GM12878 (cell line): ENCODE data around the gene CLDN15. TPM values are rescaled to one million over a fixed set of nuclear protein-coding genes. Genes with fewer than 3 reads are reported as not detected.

Source experiments
- ATAC-seq: fragments of 200-7000 bp; cut with Tn5 transposase; 3 replicates; pipeline ENCODE4 v1.9.1; 2020; ENCODE audit warnings: mild to moderate bottlenecking, moderate library complexity
- BruUV-seq: library from RNA; stranded (reverse); fragments of 400-500 nt; replicated peaks from 2 replicates; lab custom pipeline; 2021; lab: Mats Ljungman, UMichigan
- CTCF ChIA-PET: fragments of 300-600 bp; sonication (Branson Sonifier 250); formaldehyde crosslinking; extraction: SDS; loops from one replicate; lab custom pipeline; 2021; ENCODE audit warnings: inconsistent platforms; lab: Yijun Ruan, JAX
- POLR2A ChIA-PET: fragments of 350-600 bp; formaldehyde crosslinking; extraction: SDS; loops from one replicate; lab custom pipeline; 2021; ENCODE audit warnings: inconsistent platforms; lab: Charles Lee
- RAD21 ChIA-PET: fragments of 300-600 bp; sonication (Branson Sonifier 250); formaldehyde crosslinking; loops from one replicate; lab custom pipeline; 2023; ENCODE audit warnings: antibody characterized with exemption; ENCODE audit not compliant: unreplicated experiment; lab: Charles Lee
- SMC1A ChIA-PET: fragments of 300-600 bp; sonication (Branson Sonifier 250); formaldehyde crosslinking; loops from one replicate; lab custom pipeline; 2023; ENCODE audit not compliant: unreplicated experiment, uncharacterized antibody; lab: Charles Lee
- DNase-seq: peaks from one replicate; pipeline ENCODE4 v3.0.0-alpha.2; 2011; ENCODE audit warnings: low read depth, low spot score
- FAIRE-seq: peaks from 3 replicates; lab custom pipeline; 2011; peaks lifted over from hg19 to GRCh38; lab: Jason Lieb, UNC
- H2AFZ ChIP-seq: 2 replicates; pipeline ENCODE4 v1.6.0; 2011; ENCODE audit warnings: low read depth, low read length, control low read depth; ENCODE audit not compliant: control insufficient read depth
- H3K27ac ChIP-seq: 2 replicates; pipeline ENCODE4 v1.5.1; 2011; ENCODE audit warnings: control low read depth; ENCODE audit not compliant: control insufficient read depth, insufficient read depth
- H3K27me3 ChIP-seq, 2 experiments: replicated peaks in 1 of 2; 2 replicates each; pipeline versions ENCODE4 v1.6.0 to v1.6.1; 2011; ENCODE audit warnings: low read length in 1 of 2; ENCODE audit not compliant: control insufficient read depth in 2 of 2, insufficient read depth in 2 of 2
- H3K36me3 ChIP-seq, 2 experiments: 2 replicates each; pipeline ENCODE4 v1.5.1; 2011; ENCODE audit warnings: low read length in 1 of 2; ENCODE audit not compliant: control insufficient read depth in 2 of 2, insufficient read depth in 2 of 2
- H3K4me1 ChIP-seq: 2 replicates; pipeline ENCODE4 v1.6.1; 2011; ENCODE audit warnings: mild to moderate bottlenecking, low read length, moderate library complexity, mixed read lengths; ENCODE audit not compliant: control insufficient read depth, insufficient read depth
- H3K4me2 ChIP-seq: 2 replicates; pipeline ENCODE4 v1.6.0; 2011; ENCODE audit warnings: control low read depth; ENCODE audit not compliant: control insufficient read depth, insufficient read depth
- H3K4me3 ChIP-seq: fragments of 200-600 bp; sonication (generic); 2 replicates; pipeline ENCODE4 v1.5.1; 2016
- H3K79me2 ChIP-seq: 2 replicates; pipeline ENCODE4 v1.6.0; 2011; ENCODE audit warnings: low read length; ENCODE audit not compliant: control insufficient read depth, insufficient read depth
- H3K9ac ChIP-seq: 2 replicates; pipeline ENCODE4 v1.8.0; 2011; ENCODE audit warnings: low read length, control low read depth, mixed read lengths; ENCODE audit not compliant: control insufficient read depth, insufficient read depth
- H3K9me3 ChIP-seq: replicated peaks from 3 replicates; pipeline ENCODE4 v1.5.1; 2011; ENCODE audit warnings: mild to moderate bottlenecking, low read length; ENCODE audit not compliant: control insufficient read depth, insufficient read depth
- H4K20me1 ChIP-seq: 2 replicates; pipeline ENCODE4 v1.6.0; 2011; ENCODE audit not compliant: control insufficient read depth, insufficient read depth
- BRCA1 ChIP-seq: IDR thresholded peaks from 2 replicates; pipeline ENCODE4 v1.6.1; 2011; ENCODE audit warnings: low read depth, low read length, improper control_type of control experiment
- NR2C1 ChIP-seq: fragments of 450-650 bp; IDR thresholded peaks from 2 replicates; pipeline ENCODE4 v1.6.1; 2017; ENCODE audit warnings: antibody characterized with exemption, mild to moderate bottlenecking, moderate library complexity
- PRDM15 ChIP-seq: fragments of 450-650 bp; formaldehyde crosslinking; IDR thresholded peaks from 2 replicates; pipeline ENCODE4 v1.4.0; 2020; ENCODE audit warnings: mild to moderate bottlenecking, moderate library complexity
- SRF ChIP-seq, 2 experiments: IDR thresholded peaks; 2 replicates each; pipeline ENCODE4 v1.6.1; 2011; ENCODE audit warnings: low read depth in 2 of 2, low read length in 2 of 2, mild to moderate bottlenecking in 1 of 2, moderate library complexity in 1 of 2
- WGBS: methylation state at CpG from one replicate; pipeline ENCODE4 v1.1.6; 2016; ENCODE audit warnings: low lambda C conversion rate; ENCODE audit not compliant: insufficient replicate concordance, insufficient coverage; ENCODE audit errors: missing lambda C conversion rate; 5-methylcytosine and 5-hydroxymethylcytosine counted together
- in situ Hi-C: fragments of 300-500 bp; cut with MboI; formaldehyde crosslinking; loops from 9 replicates; pipeline ENCODE4 v1.14.3; 2018; ENCODE audit warnings: mixed read lengths
- intact Hi-C: fragments of 100-400 bp; cut with micrococcal nuclease; formaldehyde crosslinking; loops from one replicate; pipeline ENCODE4 v1.14.2; 2022; ENCODE audit not compliant: unreplicated experiment
- polyA plus RNA-seq, 11 experiments: library from polyadenylated mRNA; depleted of rRNA in 4 of 11; unstranded in 6 of 11; stranded (reverse) in 5 of 11; fragments of >200 nt; fragmentation: Nextera tagmentation in 4 of 11; fragmentation: Illumina TruSeq in 1 of 11; extraction: Ambion mirVana in 4 of 11; extraction: Trizol in 1 of 11; gene quantifications; 1 replicate in 1 of 11; 2 replicates in 10 of 11; pipeline versions ENCODE4 v1.2.1 to v1.2.3, GENCODE V29; 2011 to 2016; ENCODE audit warnings: inconsistent platforms in 2 of 11, missing spikeins in 2 of 11, low read depth in 1 of 11
- total RNA-seq, 4 experiments: library from RNA; depleted of rRNA in 3 of 4; stranded (reverse); fragments of >200 nt in 3 of 4; fragmentation: Illumina TruSeq in 1 of 4; extraction: Trizol in 1 of 4; gene quantifications; 2 replicates each; pipeline versions ENCODE4 v1.2.1 to v1.2.3, GENCODE V29; 2013 to 2021
- TF ChIP-seq, protein P1 (sequence below): fragments of 450-650 bp; IDR thresholded peaks from 2 replicates; pipeline ENCODE4 v1.6.1; 2017; ENCODE audit warnings: mild to moderate bottlenecking

CLDN15 gene
- total and polyA plus RNA-seq, 10 of the 15 experiments (the other 5 are each of a cell fraction or from before 2014, with no cell fraction given) = 0.47 to 15.0 (median 6.6) TPM

GRCh38 chr7:101210143-101210542 lies 27.5 kb downstream of the CLDN15 start:
- H3K9me3 ChIP-seq = no peaks in the 10 kb centered on the region
- H4K20me1 ChIP-seq = no peaks in the 10 kb centered on the region
- no peak overlapping the region for H3K4me3 ChIP-seq
- WGBS = 91% methylated on average over 11 of the region's 19 CpGs
- no peaks in the 10 kb centered on the region for H3K27me3 ChIP-seq
- FAIRE-seq (no peak), ATAC-seq (no peak), DNase-seq (no peak)
- in situ Hi-C loops = no loop called here
- H3K36me3 ChIP-seq = peaks cover 0 to 3% of the 10 kb centered on the region in 2 experiments; a peak in 2 of 4 replicates
- ChIA-PET RAD21 (no interaction called here), SMC1A (no interaction called here), CTCF (no interaction called here), POLR2A (no interaction called here)
- intact Hi-C loops = no loop called here
- H3K4me1 ChIP-seq = no peaks in the 10 kb centered on the region; the same call in 1 of the 2 replicates
- no peak overlapping the region for H3K27ac ChIP-seq
- TF ChIP-seq BRCA1 (no peak), SRF (IDR thresholded peaks at IDR 0.05; ENCODE audit: low read depth in 2 of 2, low read length in 2 of 2) (no peak), NR2C1 (no peak), PRDM15 (CRISPR knock-in tag) (no peak)
- TF ChIP-seq, protein P1, sequence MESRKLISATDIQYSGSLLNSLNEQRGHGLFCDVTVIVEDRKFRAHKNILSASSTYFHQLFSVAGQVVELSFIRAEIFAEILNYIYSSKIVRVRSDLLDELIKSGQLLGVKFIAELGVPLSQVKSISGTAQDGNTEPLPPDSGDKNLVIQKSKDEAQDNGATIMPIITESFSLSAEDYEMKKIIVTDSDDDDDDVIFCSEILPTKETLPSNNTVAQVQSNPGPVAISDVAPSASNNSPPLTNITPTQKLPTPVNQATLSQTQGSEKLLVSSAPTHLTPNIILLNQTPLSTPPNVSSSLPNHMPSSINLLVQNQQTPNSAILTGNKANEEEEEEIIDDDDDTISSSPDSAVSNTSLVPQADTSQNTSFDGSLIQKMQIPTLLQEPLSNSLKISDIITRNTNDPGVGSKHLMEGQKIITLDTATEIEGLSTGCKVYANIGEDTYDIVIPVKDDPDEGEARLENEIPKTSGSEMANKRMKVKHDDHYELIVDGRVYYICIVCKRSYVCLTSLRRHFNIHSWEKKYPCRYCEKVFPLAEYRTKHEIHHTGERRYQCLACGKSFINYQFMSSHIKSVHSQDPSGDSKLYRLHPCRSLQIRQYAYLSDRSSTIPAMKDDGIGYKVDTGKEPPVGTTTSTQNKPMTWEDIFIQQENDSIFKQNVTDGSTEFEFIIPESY = no peak
- BruUV-seq = no TSS peak
- no peak overlapping the region for H3K9ac ChIP-seq
- H3K79me2 ChIP-seq = no peaks in the 10 kb centered on the region
- H3K4me2 ChIP-seq = no peak overlapping the region
- H2AFZ ChIP-seq = no peak overlapping the region
